ENCODE measurements around the gene PREX1. TPM values are rescaled to one million over a fixed set of nuclear protein-coding genes. Genes with fewer than 3 reads are reported as not detected.

PREX1 gene
- total RNA-seq, 1 donor = 14.1 TPM

GRCh38 chr20:48864254-48864653 lies 36.5 kb upstream of the PREX1 start:
- TF ChIP-seq CTCF (IDR thresholded peaks at IDR 0.05; ENCODE audit: extremely low read depth, low read depth, low read length) = no peak
- no peak overlapping the region for H3K4me3 ChIP-seq (ENCODE audit: insufficient read depth, low read length)
- H3K4me1 ChIP-seq (ENCODE audit: insufficient read depth, low read length) = no peaks in the 10 kb centered on the region
- no peaks in the 10 kb centered on the region for H3K36me3 ChIP-seq (ENCODE audit: insufficient read depth, low read length)
- no peaks in the 10 kb centered on the region for H3K9me3 ChIP-seq (ENCODE audit: low read depth, low read length)
- H3K27ac ChIP-seq (ENCODE audit: low read depth, low read length) = no peak overlapping the region
- no peak overlapping the region for H3K4me2 ChIP-seq (ENCODE audit: insufficient read depth, low read length)
- no peaks in the 10 kb centered on the region for H3K79me2 ChIP-seq (ENCODE audit: insufficient read depth, low read length)
- DNase-seq (ENCODE audit: insufficient read length, low spot score, missing footprints) = no peak
- peaks cover 40% of the 10 kb centered on the region for H3K27me3 ChIP-seq (ENCODE audit: insufficient read depth, low read length)
- no peak overlapping the region for H2AFZ ChIP-seq (ENCODE audit: low read length)
- no peaks in the 10 kb centered on the region for H4K20me1 ChIP-seq (ENCODE audit: insufficient read depth, low read length)

- Histone ChIP-seq H3K27ac (ENCODE audit: low read depth, low read length) (no peak overlapping the region), H3K9me3 (ENCODE audit: low read depth, low read length) (no peaks in the 10 kb centered on the region), H3K79me2 (ENCODE audit: insufficient read depth, low read length) (no peaks in the 10 kb centered on the region), H4K20me1 (ENCODE audit: insufficient read depth, low read length) (no peaks in the 10 kb centered on the region), H2AFZ (ENCODE audit: low read length) (no peak overlapping the region), H3K4me1 (ENCODE audit: insufficient read depth, low read length) (no peaks in the 10 kb centered on the region), H3K36me3 (ENCODE audit: insufficient read depth, low read length) (no peaks in the 10 kb centered on the region), H3K4me2 (ENCODE audit: insufficient read depth, low read length) (no peak overlapping the region), H3K27me3 (ENCODE audit: insufficient read depth, low read length) (peaks cover 35% of the 10 kb centered on the region), H3K4me3 (ENCODE audit: insufficient read depth, low read length) (no peak overlapping the region)
- TF ChIP-seq CTCF (IDR thresholded peaks at IDR 0.05; ENCODE audit: extremely low read depth, low read depth, low read length) = no peak
- no peak for DNase-seq (ENCODE audit: insufficient read length, low spot score, missing footprints)
Measured at GRCh38 chr20:48862279-48862678, 34.5 kb upstream of the PREX1 start.

GRCh38 chr20:48861444-48861843 lies 33.6 kb upstream of the PREX1 start:
- Histone ChIP-seq H3K4me1 (ENCODE audit: insufficient read depth, low read length) (no peaks in the 10 kb centered on the region), H3K27me3 (ENCODE audit: insufficient read depth, low read length) (peaks cover 28% of the 10 kb centered on the region), H3K27ac (ENCODE audit: low read depth, low read length) (no peak overlapping the region), H3K4me2 (ENCODE audit: insufficient read depth, low read length) (no peak overlapping the region), H2AFZ (ENCODE audit: low read length) (no peak overlapping the region), H3K79me2 (ENCODE audit: insufficient read depth, low read length) (no peaks in the 10 kb centered on the region), H3K36me3 (ENCODE audit: insufficient read depth, low read length) (no peaks in the 10 kb centered on the region), H3K4me3 (ENCODE audit: insufficient read depth, low read length) (no peak overlapping the region), H4K20me1 (ENCODE audit: insufficient read depth, low read length) (no peaks in the 10 kb centered on the region), H3K9me3 (ENCODE audit: low read depth, low read length) (no peaks in the 10 kb centered on the region)
- DNase-seq (ENCODE audit: insufficient read length, low spot score, missing footprints) = no peak
- no peak for TF ChIP-seq CTCF (IDR thresholded peaks at IDR 0.05; ENCODE audit: extremely low read depth, low read depth, low read length)

- Histone ChIP-seq H2AFZ (ENCODE audit: low read length) (no peak overlapping the region), H3K27me3 (ENCODE audit: insufficient read depth, low read length) (peaks cover 7% of the 10 kb centered on the region), H4K20me1 (ENCODE audit: insufficient read depth, low read length) (no peaks in the 10 kb centered on the region), H3K36me3 (ENCODE audit: insufficient read depth, low read length) (no peaks in the 10 kb centered on the region), H3K4me1 (ENCODE audit: insufficient read depth, low read length) (peaks cover 3% of the 10 kb centered on the region), H3K9me3 (ENCODE audit: low read depth, low read length) (no peaks in the 10 kb centered on the region), H3K4me2 (ENCODE audit: insufficient read depth, low read length) (no peak overlapping the region), H3K79me2 (ENCODE audit: insufficient read depth, low read length) (no peaks in the 10 kb centered on the region), H3K4me3 (ENCODE audit: insufficient read depth, low read length) (no peak overlapping the region), H3K27ac (ENCODE audit: low read depth, low read length) (no peak overlapping the region)
- no peak for TF ChIP-seq CTCF (IDR thresholded peaks at IDR 0.05; ENCODE audit: extremely low read depth, low read depth, low read length)
- no peak for DNase-seq (ENCODE audit: insufficient read length, low spot score, missing footprints)
Measured at GRCh38 chr20:48858075-48858790, 30.4 kb upstream of the PREX1 start.

Data from osteoblast (primary cell).